HuH-7 (cell line): ENCODE measurements around the gene PCDHB9.
A peak's percentile ranks its signal among the peaks of the same experiment; 100 is the strongest.
"Not testable (repeated sequence)": the region's sequence is repeated elsewhere in the genome, so short reads cannot be mapped to it uniquely, and the experiment has no call there.

Experiments
- DNase-seq: peaks from one replicate; pipeline ENCODE4 v3.0.0; 2011; ENCODE audit warnings: low spot score

Gene PCDHB9

GRCh38 chr5:141186897-141187512 is at the start of gene PCDHB9:
PCDHB9 (plus strand) TSS chr5:141187161; CDS start chr5:141187319, 158 bp downstream.
- DNase-seq, result peak; percentile 63

GRCh38 chr5:141137346-141137745 is 49.6 kb upstream of the PCDHB9 start:
- not testable (repeated sequence) for DNase-seq

- no peak for DNase-seq
Observed at GRCh38 chr5:141149812-141150211, 37.1 kb upstream of the PCDHB9 start, which contains the start of gene PCDHB6. PCDHB6 (plus strand) TSS chr5:141150057; CDS start chr5:141150258, 201 bp downstream.

GRCh38 chr5:141150224-141150992 is 36.6 kb upstream of the PCDHB9 start:
- DNase-seq, result no peak

- no peak for DNase-seq
Observed at GRCh38 chr5:141150993-141151325, 36.0 kb upstream of the PCDHB9 start.

GRCh38 chr5:141151632-141152031 is 35.3 kb upstream of the PCDHB9 start:
- not testable (repeated sequence) for DNase-seq

- DNase-seq, result not testable (repeated sequence)
Observed at GRCh38 chr5:141152096-141152495, 34.9 kb upstream of the PCDHB9 start.

- peak; percentile 46 for DNase-seq
Observed at GRCh38 chr5:141155540-141156374, 31.2 kb upstream of the PCDHB9 start.

GRCh38 chr5:141157356-141157755 is 29.6 kb upstream of the PCDHB9 start:
- DNase-seq, result not testable (repeated sequence)

- not testable (repeated sequence) for DNase-seq
Observed at GRCh38 chr5:141157901-141158300, 29.1 kb upstream of the PCDHB9 start.

GRCh38 chr5:141172381-141173204 is 14.4 kb upstream of the PCDHB9 start, which contains the start of gene PCDHB7:
PCDHB7 (plus strand) TSS chr5:141172644; CDS start chr5:141172836, 192 bp downstream.
- DNase-seq, result peak; percentile 50

- DNase-seq, result not testable (repeated sequence)
Observed at GRCh38 chr5:141174291-141175104, 12.5 kb upstream of the PCDHB9 start.

- no peak for DNase-seq
Observed at GRCh38 chr5:141175933-141176332, 11.0 kb upstream of the PCDHB9 start.

GRCh38 chr5:141177577-141178191 is 9.3 kb upstream of the PCDHB9 start, which contains the start of gene PCDHB8:
PCDHB8 (plus strand) TSS chr5:141177790; CDS start chr5:141178035, 245 bp downstream.
- peak; percentile 90 for DNase-seq

GRCh38 chr5:141179371-141179770 is 7.6 kb upstream of the PCDHB9 start:
- not testable (repeated sequence) for DNase-seq

GRCh38 chr5:141179876-141180275 is 7.1 kb upstream of the PCDHB9 start:
- not testable (repeated sequence) for DNase-seq

- no peak for DNase-seq
Observed at GRCh38 chr5:141180313-141180712, 6.6 kb upstream of the PCDHB9 start.

- no peak for DNase-seq
Observed at GRCh38 chr5:141182248-141182647, 4.7 kb upstream of the PCDHB9 start, which contains the start of gene PCDHB16. PCDHB16 (plus strand) TSS chr5:141182387; CDS start chr5:141182560, 173 bp downstream.

GRCh38 chr5:141184117-141184855 is 2.7 kb upstream of the PCDHB9 start:
- DNase-seq, result not testable (repeated sequence)
